SK-N-SH treated with all-trans-retinoic acid at 6 μM for 48 hours (cell line): ENCODE results near the gene FRMD4A.

Source experiments
- CREB5 ChIP-seq: fragments of 250-450 bp; sonication (Bioruptor Pico); IDR thresholded peaks from 2 replicates; pipeline ENCODE4 v1.5.1; 2020; ENCODE audit warnings: low read depth, mild to moderate bottlenecking, moderate library complexity
- CSRNP3 ChIP-seq: fragments of 250-450 bp; sonication (Bioruptor Pico); IDR thresholded peaks from 2 replicates; pipeline ENCODE4 v1.5.1; 2021; ENCODE audit warnings: mild to moderate bottlenecking, moderate library complexity
- ISL1 ChIP-seq: fragments of 250-450 bp; sonication (Bioruptor Pico); IDR thresholded peaks from 2 replicates; pipeline ENCODE4 v2.1.2; 2022; ENCODE audit warnings: mild to moderate bottlenecking, moderate library complexity
- PATZ1 ChIP-seq: fragments of 250-450 bp; sonication (Bioruptor Pico); IDR thresholded peaks from 2 replicates; pipeline ENCODE4 v1.8.0; 2020; ENCODE audit warnings: mild to moderate bottlenecking, moderate library complexity, borderline replicate concordance
- PPARA ChIP-seq: fragments of 250-450 bp; sonication (Bioruptor Pico); IDR thresholded peaks from 2 replicates; pipeline ENCODE4 v1.5.0; 2020; ENCODE audit warnings: mild to moderate bottlenecking, borderline replicate concordance
- RARB ChIP-seq: fragments of 250-450 bp; sonication (Bioruptor Pico); IDR thresholded peaks from 2 replicates; pipeline ENCODE4 v1.8.0; 2021; ENCODE audit warnings: mild to moderate bottlenecking, moderate library complexity
- SNAI2 ChIP-seq: fragments of 250-450 bp; sonication (Bioruptor Pico); IDR thresholded peaks from 2 replicates; pipeline ENCODE4 v1.5.0; 2020; ENCODE audit warnings: mild to moderate bottlenecking, moderate library complexity
- ZC3H10 ChIP-seq: fragments of 250-450 bp; sonication (Bioruptor Pico); IDR thresholded peaks from 2 replicates; pipeline ENCODE4 v1.5.1; 2021; ENCODE audit warnings: mild to moderate bottlenecking, moderate library complexity
- ZFP3 ChIP-seq: fragments of 250-450 bp; sonication (Bioruptor Pico); IDR thresholded peaks from 2 replicates; pipeline ENCODE4 v1.5.0; 2020; ENCODE audit warnings: mild to moderate bottlenecking, moderate library complexity
- ZFP30 ChIP-seq: fragments of 450-650 bp; formaldehyde crosslinking; IDR thresholded peaks from 2 replicates; pipeline ENCODE4 v1.5.0; 2022; ENCODE audit warnings: mild to moderate bottlenecking, moderate library complexity

GRCh38 chr10:13712837-13713581 is 617.7 kb downstream of the FRMD4A start:
- TF ChIP-seq CREB5 (CRISPR knock-in tag) (peak; percentile 50; the same call in 1 of the 2 replicates), ZFP30 (CRISPR knock-in tag) (no peak), ISL1 (CRISPR knock-in tag) (peak; percentile 64), CSRNP3 (no peak), PATZ1 (CRISPR knock-in tag) (peak; percentile 82; the same call in 1 of the 2 replicates), SNAI2 (no peak), ZFP3 (CRISPR knock-in tag) (peak; percentile 49; the same call in 1 of the 2 replicates), RARB (no peak), ZC3H10 (CRISPR knock-in tag) (peak; percentile 53; the same call in 1 of the 2 replicates), PPARA (CRISPR knock-in tag) (no peak)
